ENCODE measurements around the gene IGSF9B.

The IGSF9B gene

DNA sequence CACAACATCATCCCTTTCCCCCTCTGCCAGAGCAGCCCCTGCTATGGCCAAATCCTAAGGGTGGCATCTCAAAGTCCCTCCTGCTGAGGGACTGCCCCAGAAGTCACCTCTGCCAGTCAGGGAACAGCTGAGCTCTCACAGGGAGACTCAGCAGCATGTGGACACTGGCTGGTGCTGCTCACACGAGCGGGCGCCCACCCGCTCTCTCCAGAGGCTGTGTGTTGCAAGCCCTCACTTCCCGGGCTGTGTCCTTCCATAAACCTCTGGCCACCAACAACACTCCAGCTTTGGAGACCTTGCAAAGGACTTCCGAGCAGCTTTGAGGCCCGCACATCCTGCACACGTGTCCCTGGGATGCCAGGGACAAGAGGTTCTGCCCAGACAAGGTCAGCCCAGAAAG is 2.8 kb downstream of the IGSF9B start:
- DNase-seq (ENCODE audit: low read depth in 2 of 2) = no peak

DNA sequence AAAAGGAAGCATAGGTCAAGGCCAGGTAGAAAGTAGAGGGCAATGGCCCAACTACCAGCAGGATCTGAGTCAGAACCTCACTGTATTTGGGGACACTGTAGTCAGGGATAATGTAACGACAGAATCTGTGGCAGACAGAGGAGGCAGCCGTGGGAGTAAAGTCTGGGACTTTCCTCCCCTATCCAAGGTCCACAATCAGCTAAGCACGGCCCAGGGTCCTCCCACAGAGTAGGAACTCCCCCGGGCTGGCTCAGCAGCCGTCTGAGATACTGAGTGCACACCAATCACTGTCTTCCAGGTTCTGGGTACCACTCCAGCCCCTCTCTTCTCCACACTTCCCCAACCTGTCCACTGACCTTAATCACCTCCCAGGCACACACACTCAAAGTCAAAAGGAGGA is 3.2 kb downstream of the IGSF9B start:
- DNase-seq (ENCODE audit: low read depth in 2 of 2) = no peak

DNA sequence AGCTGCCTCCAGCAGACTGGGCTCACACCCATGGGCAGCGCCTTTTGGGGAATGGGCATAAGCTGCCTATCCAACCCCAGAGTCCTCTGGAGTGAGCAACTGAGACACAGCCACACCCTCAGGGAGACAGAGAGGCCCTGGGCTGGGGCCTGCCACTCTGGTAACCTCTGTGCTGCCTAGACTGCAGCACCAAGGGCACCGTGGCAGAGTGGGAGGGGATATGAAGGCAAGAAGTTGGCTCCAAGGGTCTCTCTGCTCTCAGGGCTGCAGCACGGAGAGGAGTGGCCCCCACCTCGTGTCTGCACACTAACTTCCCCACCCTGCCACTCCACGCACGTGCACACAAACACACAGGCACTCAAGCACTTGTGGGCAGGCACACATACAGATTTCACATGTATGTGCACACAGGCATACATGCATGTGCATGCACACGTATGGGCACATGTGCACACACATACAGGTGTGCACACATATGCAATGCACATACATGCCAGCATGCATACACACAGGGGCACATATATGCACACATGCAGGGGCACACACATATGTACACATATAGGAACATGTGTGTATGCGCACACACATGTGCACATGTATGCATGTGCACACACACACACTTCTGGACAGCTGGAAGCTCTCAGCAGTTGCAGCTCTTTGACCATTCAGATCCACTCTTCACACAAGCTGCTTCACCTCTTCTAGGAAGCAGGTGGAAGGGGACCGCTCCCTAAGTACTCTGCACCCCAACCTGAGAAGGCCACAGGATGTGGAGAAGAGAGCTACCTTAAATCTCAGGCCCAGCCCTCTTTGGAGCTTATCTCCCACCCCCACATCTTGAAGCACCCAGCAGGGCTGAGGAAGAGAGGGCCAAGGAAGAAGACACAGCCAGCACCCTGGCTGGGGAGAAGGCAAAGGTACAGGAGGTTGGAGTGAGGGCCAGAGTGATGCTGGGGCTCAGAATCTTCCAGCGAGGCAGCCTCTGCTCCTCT is 4.3 kb downstream of the IGSF9B start:
- DNase-seq (ENCODE audit: low read depth in 2 of 2) = no peak

DNA sequence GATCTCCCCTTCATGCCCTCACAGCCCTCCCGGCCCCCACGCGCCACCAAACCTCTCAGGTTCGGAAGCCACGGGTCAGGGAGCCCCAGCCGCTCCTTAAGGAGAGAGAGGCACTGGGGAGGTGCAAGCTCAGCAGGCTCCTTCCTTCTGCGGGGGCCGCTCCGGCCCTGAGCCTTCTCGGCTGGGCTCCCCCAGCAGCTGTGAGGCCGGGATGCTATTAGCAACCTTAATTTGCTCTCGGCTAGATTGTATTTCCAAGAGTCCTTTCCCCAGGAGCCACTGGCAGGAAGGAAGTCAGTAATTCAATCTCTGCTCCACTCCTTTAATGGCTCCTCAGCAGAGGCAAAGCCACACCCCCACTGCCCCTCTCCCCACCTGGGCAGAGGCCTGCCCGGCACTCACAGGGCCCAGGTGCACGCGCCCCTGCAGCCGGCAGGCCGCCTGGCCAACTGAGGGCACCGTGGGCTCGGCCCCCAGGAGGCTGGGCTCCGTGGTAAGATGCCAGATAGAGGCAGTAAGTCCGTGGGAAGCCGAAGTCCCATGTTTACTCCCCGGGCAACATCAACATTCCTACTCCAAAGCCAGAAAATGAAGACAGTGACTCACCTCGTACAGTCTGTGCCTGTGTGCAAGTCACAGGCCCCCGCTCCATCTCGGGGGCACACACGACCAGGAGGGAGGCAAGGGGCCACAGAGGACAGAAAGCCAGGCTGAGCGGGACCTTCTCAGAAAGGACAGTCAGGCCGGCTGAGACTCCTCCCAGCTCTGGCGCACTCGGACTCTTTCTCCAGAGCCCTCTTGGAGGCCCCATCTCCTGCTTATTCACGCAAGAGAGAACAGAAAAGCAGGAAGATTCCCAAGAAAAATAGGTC is 5.2 kb downstream of the IGSF9B start:
- DNase-seq (ENCODE audit: low read depth in 2 of 2) = no peak

DNA sequence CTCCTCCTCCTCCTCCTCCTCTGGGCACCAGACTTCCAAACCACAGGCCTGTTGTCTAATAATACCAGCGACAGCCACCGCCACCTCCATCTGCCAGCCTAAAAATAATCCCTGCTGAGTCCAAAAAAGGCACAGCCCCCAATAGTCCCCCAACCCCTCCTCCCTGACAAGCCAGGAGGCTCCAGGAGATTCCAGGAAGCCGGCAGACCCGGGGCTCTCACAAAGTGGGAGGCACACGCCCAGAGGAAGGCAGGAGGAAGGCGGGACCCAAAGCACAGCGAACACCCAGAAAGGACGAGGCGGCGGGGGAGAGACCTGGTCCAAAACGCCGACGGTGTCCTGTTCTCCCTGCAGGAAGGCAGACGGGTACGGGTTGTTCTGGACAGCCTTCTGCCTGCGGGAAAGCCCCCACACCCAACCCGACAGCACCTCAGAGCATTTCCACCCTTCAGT is 5.9 kb downstream of the IGSF9B start:
- DNase-seq (ENCODE audit: low read depth in 2 of 2) = no peak

DNA sequence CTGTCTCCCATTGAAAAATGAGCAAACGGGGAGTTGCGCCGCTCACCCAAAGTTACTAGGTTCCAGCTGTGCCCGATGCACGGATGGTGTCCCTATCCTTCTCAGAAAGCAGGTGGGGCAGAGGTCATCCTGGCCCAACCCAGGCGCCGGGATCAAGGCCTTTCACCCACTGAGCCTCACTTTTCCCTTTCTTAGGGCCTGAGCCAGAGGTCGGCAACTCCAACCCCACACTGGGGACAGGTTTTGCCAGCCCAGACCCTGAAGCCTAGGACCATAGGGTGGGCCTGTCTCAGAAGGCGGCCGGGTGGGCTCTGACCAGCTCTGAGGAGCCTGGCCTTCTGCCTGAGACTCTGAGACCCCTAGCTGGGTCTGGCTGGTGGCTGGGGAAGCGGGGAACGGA is 6.3 kb downstream of the IGSF9B start:
- no peak for DNase-seq (ENCODE audit: low read depth in 2 of 2)

DNA sequence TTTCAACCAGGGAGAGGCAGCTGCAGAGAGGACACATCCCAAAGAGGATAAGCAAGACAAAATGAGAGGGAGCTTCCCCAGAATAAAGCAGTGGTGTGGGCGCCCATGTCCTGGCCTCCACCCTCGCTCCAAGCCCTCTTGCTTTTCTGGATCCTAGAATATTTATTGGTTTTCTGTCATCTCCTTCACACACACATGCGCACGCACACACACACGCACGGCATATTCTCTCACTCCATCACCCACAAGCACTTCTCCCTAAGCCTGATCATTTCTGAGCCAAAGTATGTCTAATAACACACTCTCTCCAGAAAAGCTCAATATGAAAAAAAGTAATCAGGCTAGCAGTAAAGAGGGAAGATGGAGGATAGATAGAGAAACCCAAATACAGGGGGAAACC is 7.6 kb downstream of the IGSF9B start:
- no peak for DNase-seq (ENCODE audit: low read depth in 2 of 2)

DNA sequence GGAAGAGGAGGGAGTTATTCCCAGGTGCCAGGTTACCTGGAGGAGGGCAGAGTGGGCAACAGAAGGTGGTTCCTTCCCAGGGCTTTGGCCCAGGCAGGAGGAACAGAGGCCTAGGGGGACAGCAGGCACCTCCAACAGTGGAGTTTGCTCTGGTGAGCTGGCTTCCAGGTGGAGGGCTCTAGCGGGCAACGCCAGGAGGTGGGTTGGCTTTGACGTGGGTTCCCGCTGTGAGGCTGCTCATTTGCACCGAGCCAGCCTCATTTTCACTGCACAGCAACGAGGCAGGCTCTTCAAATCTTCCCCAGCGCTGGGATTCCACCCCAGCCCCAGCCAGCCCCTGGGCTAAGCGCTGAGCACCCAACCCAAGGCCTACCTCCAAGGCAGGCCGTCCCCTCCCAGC is 8.1 kb downstream of the IGSF9B start:
- no peak for DNase-seq (ENCODE audit: low read depth in 2 of 2)

DNA sequence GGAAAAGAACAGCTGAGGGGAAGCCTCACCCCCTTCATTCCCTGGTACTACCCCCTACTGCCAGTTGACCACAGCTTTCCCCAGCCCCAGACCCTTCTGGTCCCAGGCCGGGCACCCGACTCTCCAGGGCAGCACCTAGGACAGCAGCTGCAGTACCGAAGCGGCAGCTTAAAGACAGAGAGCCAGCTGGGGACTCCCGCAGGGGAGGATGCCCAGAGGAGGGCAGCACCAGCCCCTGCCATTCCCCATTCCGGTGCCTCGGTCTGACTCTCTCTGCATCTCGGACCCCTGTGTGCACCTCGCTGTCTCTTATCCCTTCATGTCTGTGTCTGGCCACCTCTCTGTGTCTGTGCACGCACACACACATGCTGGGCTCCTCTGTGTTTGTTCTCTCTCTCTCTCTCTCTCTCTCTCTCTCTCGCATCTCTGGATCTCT is 9.4 kb downstream of the IGSF9B start:
- peak; percentile 41 to 47 for DNase-seq (ENCODE audit: low read depth in 2 of 2)

DNA sequence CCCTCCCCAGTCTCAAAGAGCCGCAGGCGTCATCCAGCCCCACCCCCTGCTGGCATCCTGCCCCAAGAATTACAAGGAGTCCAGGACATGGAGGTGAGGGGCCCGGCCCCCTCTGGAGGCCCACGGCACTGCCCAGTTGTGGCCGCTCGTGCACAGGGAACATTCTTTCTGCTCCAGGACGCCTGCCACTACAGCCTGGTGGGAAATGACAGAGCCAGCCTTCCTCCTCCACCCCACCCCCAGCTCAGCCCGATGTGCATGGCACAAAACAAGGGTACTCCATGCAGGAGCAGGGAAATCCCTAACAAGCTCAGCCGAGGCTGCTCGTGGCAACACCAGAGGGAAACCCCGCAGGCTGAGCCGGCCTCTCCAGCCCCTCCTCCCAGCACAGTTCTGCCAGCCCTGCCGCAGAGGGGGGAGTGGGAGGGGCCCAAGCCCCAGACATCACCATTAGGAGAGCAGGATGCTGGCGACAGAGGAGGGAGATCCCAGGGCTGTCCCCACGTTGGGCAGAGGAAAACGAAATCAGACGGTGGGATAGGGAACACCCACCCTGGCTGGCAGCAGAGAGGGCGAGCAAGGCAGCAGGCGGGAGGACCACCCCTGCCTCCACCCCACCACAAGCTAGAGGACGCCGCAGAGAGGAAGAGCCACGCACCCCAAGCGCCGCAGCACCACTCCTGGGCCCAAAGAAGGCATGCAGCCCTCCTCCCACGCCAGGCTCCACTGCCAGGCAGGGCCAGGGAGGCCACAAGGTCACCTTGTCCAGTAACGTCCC is 10.0 kb downstream of the IGSF9B start:
- no peak for DNase-seq (ENCODE audit: low read depth in 2 of 2)

DNA sequence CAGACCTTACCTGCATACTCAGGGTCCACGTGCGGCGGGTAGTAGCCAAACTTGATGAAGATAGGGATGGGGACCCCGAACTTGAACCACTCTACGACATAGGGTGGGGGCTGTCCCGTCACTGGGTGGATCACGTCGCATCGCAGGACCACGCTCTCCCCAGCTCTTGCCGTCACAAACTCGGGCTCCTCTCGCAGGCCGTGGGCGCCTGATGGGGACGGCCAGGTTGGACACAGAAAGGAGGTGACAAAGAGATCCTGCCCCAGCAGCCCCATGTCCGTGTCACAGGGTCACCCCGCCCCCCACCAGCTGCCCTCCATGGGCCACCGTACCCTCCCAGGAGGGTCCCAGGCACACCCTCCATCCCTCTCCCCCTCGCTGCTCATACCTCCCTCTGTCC is 10.7 kb downstream of the IGSF9B start:
- DNase-seq (ENCODE audit: low read depth in 2 of 2) = no peak

DNA sequence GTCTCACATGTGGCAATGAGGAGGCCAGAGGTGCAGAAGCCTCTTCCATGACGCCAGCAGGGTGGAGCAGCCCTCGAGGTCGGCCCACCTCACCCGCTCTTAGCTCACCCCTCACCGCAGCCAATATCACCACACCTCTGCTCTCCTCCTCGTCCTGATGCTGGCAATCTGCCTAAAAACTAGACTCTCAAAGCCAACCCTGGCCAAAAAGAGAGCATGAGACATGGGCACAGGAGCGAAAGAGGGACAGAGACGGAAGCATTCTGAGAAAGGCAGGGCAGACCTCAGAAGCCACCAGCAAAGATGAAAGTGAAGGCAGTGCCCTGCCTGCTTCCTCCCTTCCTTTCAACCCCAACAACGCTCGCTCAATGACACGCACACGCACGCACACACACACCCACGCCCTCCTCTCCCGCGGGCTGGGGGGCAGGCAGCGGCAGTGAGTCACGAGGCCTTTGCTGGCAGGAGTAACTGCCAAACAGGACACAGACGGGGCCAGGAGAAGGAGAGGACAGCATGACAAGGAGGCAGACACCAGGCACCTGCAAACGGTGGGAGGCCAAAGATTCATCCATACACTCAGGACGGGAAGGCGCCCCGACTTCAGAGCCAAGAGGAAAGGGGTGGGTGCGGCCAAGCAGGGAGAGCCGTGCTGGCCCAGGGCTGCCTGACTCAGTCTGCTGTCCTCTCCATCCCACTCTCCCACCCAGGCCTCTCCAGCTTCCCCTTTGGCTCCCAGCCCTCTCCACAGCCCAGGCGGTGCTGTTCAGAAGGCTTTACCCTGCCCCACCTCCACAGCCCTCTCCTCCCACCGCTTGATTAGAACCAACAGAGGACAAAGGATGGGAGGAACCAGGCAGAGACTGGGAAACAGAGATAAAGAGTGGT is 11.4 kb downstream of the IGSF9B start:
- DNase-seq (ENCODE audit: low read depth in 2 of 2) = peak; percentile 60 to 74

DNA sequence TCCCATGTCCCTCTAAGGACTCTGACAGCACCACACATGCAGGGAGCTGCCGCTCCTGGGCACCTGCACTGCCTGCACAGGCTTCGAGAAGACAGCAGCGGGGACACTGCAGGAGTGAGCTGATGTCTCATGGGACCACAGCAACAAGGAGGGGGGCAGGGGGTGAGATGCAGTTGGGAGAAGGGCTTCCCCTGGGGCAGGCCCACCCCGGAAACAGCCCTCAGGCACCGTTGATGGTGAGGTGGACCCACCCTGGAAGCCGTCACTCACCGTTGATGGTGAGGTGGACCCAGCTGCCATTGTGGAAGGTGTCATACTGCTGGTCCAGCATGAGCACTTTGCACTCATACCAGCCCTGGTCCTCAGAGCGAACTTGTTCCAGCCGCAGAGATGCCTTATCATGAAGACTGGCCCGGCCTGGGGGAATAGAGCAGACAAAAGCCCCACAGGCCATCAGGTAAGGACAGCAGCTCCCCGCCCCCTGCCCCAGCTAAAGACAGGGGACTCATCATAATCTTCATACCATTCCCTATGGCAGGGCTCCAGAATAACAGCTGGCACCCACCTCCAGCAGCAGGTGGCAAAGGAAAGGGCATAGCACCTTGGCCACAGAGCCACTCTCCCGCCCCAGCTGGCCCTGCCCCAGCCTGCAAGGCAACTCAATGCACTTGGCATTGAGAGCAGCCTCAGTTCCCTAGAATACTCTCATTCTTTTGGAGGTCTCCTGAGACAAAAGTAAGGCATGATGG is 12.6 kb downstream of the IGSF9B start:
- DNase-seq (ENCODE audit: low read depth in 2 of 2) = no peak

DNA sequence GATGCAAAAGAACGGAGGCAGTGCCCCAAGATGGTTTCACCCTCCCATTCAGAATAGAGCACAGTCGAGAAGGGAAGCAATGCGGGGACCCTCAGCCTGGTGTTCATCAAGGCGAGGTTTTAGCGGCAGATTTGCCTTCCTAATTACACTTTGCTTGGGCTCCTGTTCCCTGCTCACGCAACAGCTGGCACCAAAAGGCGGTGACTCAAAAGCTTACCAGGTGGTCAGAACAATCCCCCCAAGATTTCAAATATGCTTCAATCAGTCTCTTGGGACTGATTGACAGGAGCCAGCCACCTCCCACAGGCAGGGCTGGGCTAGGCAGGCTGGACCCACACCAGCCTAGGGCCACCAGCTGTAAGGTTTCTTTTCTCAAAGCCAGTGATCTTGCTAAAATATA is 14.2 kb downstream of the IGSF9B start:
- no peak for DNase-seq (ENCODE audit: low read depth in 2 of 2)

DNA sequence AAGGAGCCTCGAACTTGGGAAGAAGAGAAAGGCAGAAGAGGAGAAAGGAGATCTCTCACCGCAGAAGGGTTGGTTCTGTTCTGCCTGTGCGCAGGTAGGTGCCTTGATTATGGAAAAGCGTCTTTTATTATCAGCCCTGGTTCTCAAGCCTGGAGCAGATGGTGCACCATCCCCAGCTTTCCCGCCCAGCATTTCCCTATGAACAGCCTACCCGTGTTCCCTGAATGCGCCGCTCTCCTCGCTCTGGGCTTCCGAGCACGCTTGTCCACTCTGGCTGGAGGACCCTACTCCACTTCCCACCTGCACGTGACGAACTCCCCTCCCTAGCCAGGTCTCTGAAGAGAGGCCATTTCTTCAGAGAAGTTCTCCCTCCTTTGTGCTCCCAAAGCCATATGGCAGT is 15.2 kb downstream of the IGSF9B start:
- DNase-seq (ENCODE audit: low read depth in 2 of 2) = no peak

DNA sequence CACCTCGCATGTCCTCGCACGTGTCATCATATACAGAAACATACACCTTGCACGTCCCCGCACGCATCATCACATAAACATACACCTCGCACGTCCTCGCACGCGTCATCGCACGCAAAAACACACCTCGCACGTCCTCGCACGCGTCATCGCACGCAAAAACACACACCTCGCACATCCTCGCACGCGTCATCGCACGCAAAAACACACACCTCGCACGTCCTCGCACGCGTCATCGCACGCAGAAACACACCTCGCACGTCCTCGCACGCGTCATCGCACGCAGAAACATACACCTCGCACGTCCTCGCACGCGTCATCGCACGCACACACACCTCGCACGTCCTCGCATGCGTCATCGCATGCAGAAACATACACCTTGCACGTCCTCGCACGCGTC is 16.7 kb downstream of the IGSF9B start:
- no peak for DNase-seq (ENCODE audit: low read depth in 2 of 2)

DNA sequence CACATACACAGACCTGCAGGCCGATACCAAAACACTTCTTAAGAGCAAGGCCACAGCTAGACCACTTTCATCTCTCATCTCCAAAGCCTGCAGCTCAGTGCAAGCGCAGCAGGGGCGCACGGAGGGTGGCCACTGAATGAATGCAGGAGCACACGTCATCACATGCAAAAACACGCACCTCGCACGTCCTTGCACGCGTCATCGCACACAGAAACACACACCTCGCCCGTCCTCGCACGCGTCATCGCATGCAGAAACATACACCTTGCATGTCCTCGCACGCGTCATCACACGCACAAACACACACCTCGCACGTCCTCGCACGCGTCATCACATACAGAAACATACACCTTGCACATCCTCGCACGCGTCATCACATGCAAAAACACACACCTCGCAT is 17.2 kb downstream of the IGSF9B start:
- DNase-seq (ENCODE audit: low read depth in 2 of 2) = no peak

DNA sequence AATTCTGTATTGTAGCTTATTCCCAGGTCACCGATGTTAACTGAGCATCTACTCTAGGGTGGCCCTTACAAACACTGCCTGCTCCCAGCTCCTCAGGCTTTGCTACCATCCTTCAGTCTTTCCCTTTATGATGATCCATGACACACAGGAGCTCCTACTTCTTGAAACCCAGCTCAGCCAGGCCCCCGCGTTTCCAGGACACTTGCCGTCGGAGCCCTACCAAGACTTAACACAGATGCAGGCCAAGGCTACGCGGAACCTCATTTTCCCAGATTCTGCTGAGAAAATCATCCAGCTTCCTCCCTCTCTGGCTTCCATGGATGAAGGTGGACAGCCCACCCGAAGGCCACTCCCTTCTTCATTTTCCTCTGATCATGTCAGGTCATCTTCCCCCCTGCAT is 18.6 kb downstream of the IGSF9B start:
- DNase-seq (ENCODE audit: low read depth in 2 of 2) = no peak

DNA sequence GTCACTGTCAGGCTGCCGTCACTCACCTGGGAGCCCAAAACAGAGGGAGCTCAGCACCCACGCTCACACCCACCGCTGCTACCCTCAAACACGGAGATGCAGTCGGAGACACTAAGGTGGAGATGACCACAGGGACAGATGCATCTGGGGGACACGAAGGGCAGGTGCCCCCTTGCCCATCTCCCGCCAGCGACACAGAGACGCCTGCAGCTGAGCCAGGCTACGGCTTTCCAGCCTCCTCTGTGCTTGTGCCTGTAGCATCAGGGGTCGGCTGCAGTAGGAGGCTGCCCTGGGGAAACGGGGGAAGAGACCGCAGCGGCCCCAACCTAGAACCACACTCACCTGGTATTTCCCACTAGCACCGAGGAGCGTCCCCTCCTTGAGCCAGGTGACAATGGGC is 19.3 kb downstream of the IGSF9B start:
- no peak for DNase-seq (ENCODE audit: low read depth in 2 of 2)

DNA sequence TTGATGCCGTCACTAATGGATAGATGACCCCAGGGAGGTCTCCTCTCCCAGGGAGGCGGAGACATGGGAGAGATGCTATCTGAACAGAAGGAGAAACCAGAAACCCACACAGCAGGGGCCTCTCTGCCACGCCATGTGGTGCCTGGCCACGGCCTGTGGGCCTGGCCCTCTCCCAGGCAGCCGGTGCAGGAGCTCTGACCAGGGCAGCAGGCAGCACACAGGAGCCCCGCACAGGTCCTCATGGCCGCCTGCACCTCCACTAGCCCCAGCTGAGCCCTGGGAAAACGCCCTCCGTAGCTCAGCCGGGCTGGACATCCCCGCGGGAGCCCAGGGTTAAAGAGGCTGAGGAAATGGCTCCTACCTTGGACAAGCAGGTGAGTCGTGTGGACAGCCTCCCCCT is 19.8 kb downstream of the IGSF9B start:
- DNase-seq (ENCODE audit: low read depth in 2 of 2) = no peak

Measured in stimulated activated CD4-positive, alpha-beta T cell treated with anti-CD3 and anti-CD28 coated beads, Interleukin-4, amount 100 ng/mL, for 48 hours (primary cell).